Amniotic epithelial cell (primary cell): ENCODE data around the gene HSD17B2.
A peak's percentile ranks its signal among the peaks of the same experiment; 100 is the strongest.

ENCODE experiments used
- DNase-seq: peaks from one replicate; pipeline ENCODE4 v3.0.0-alpha.2; 2010; ENCODE audit warnings: low read depth

The HSD17B2 gene

GRCh38 chr16:82082097-82082496 lies 47.0 kb downstream of the HSD17B2 start:
- no peak for DNase-seq

GRCh38 chr16:82082543-82083244 lies 47.6 kb downstream of the HSD17B2 start:
- peak; percentile 30 for DNase-seq

- DNase-seq = no peak
Measured at GRCh38 chr16:82083710-82084353, 48.8 kb downstream of the HSD17B2 start.

GRCh38 chr16:82085011-82085779 lies 50.1 kb downstream of the HSD17B2 start:
- no peak for DNase-seq

GRCh38 chr16:82088483-82088882 lies 53.4 kb downstream of the HSD17B2 start:
- DNase-seq = no peak

GRCh38 chr16:82091241-82091640 lies 56.2 kb downstream of the HSD17B2 start:
- peak; percentile 61 for DNase-seq

- no peak for DNase-seq
Measured at GRCh38 chr16:82092711-82093110, 57.7 kb downstream of the HSD17B2 start.

- DNase-seq = peak; percentile 35
Measured at GRCh38 chr16:82093666-82094300, 58.7 kb downstream of the HSD17B2 start.

GRCh38 chr16:82094942-82095540 lies 60.0 kb downstream of the HSD17B2 start:
- DNase-seq = no peak

GRCh38 chr16:82096641-82097040 lies 61.6 kb downstream of the HSD17B2 start:
- no peak for DNase-seq

- no peak for DNase-seq
Measured at GRCh38 chr16:82105107-82105506, 70.1 kb downstream of the HSD17B2 start.

- DNase-seq = peak; percentile 50
Measured at GRCh38 chr16:82108100-82108499, 73.0 kb downstream of the HSD17B2 start.

GRCh38 chr16:82108774-82109173 lies 73.7 kb downstream of the HSD17B2 start:
- DNase-seq = no peak

GRCh38 chr16:82109266-82109665 lies 74.2 kb downstream of the HSD17B2 start:
- DNase-seq = peak; percentile 42

GRCh38 chr16:82111944-82112343 lies 76.9 kb downstream of the HSD17B2 start:
- no peak for DNase-seq

- no peak for DNase-seq
Measured at GRCh38 chr16:82113741-82114140, 78.7 kb downstream of the HSD17B2 start.

GRCh38 chr16:82116535-82116934 lies 81.5 kb downstream of the HSD17B2 start:
- DNase-seq = no peak

- no peak for DNase-seq
Measured at GRCh38 chr16:82118749-82119148, 83.7 kb downstream of the HSD17B2 start.

- DNase-seq = no peak
Measured at GRCh38 chr16:82119405-82119804, 84.4 kb downstream of the HSD17B2 start.

GRCh38 chr16:82124651-82125050 lies 89.6 kb downstream of the HSD17B2 start:
- no peak for DNase-seq

GRCh38 chr16:82129881-82130280 lies 94.8 kb downstream of the HSD17B2 start:
- peak; percentile 58 for DNase-seq

- no peak for DNase-seq
Measured at GRCh38 chr16:82133798-82134197, 98.7 kb downstream of the HSD17B2 start.
